GM19463 (cell line): ENCODE data around the gene A1BG.
"Not testable (repeated sequence)": the region's sequence is repeated elsewhere in the genome, so short reads cannot be mapped to it uniquely, and the experiment has no call there.

ENCODE experiments used
- ATAC-seq: cut with Tn5 transposase; IDR thresholded peaks from one replicate; pipeline ENCODE4 v1.9.1; 2021; ENCODE audit warnings: mild to moderate bottlenecking, moderate library complexity; ENCODE audit not compliant: unreplicated experiment

A1BG gene

GRCh38 chr19:58386576-58387337 is 33.5 kb upstream of the A1BG start, which contains the start of gene RPS5:
TSS of gene RPS5 (plus strand) at chr19:58387269. CDS start at chr19:58388138, 869 bp downstream.
- ATAC-seq, result peak; percentile 82

GRCh38 chr19:58385891-58386575 is 32.7 kb upstream of the A1BG start:
- ATAC-seq, result peak; percentile 6

- ATAC-seq, result no peak
Measured at GRCh38 chr19:58385313-58385890, 32.1 kb upstream of the A1BG start.

GRCh38 chr19:58382997-58383603 is 29.8 kb upstream of the A1BG start:
- no peak for ATAC-seq

- ATAC-seq, result no peak
Measured at GRCh38 chr19:58381460-58382212, 28.3 kb upstream of the A1BG start.

- peak; percentile 76 for ATAC-seq
Measured at GRCh38 chr19:58380662-58381459, 27.6 kb upstream of the A1BG start, which contains the start of gene ZNF837. TSS of gene ZNF837 (minus strand) at chr19:58381030. CDS start at chr19:58369332, 11,698 bp downstream.

- no peak for ATAC-seq
Measured at GRCh38 chr19:58380037-58380661, 26.9 kb upstream of the A1BG start.

- ATAC-seq, result no peak
Measured at GRCh38 chr19:58379246-58379645, 26.0 kb upstream of the A1BG start.

GRCh38 chr19:58376724-58377123 is 23.4 kb upstream of the A1BG start:
- ATAC-seq, result not testable (repeated sequence)

GRCh38 chr19:58374200-58374599 is 20.9 kb upstream of the A1BG start:
- no peak for ATAC-seq

- ATAC-seq, result no peak
Measured at GRCh38 chr19:58372311-58373133, 19.2 kb upstream of the A1BG start.

GRCh38 chr19:58368561-58369360 is 15.5 kb upstream of the A1BG start:
- ATAC-seq, result no peak

GRCh38 chr19:58367698-58368454 is 14.6 kb upstream of the A1BG start:
- no peak for ATAC-seq

- no peak for ATAC-seq
Measured at GRCh38 chr19:58366585-58367430, 13.5 kb upstream of the A1BG start.

GRCh38 chr19:58364146-58364545 is 10.9 kb upstream of the A1BG start:
- ATAC-seq, result no peak
